ENCODE measurements around the gene OR2T3.
"Not testable (repeated sequence)": the region's sequence is repeated elsewhere in the genome, so short reads cannot be mapped to it uniquely, and the experiment has no call there.

OR2T3 gene

GRCh38 chr1:248472111-248472510, 1.0 kb upstream of the OR2T3 start:
- not testable (repeated sequence) for DNase-seq

GRCh38 chr1:248475660-248476059, 2.5 kb downstream of the OR2T3 start:
- not testable (repeated sequence) for DNase-seq

- DNase-seq = not testable (repeated sequence)
Observed at GRCh38 chr1:248481686-248482579, 8.8 kb downstream of the OR2T3 start.

GRCh38 chr1:248488289-248488688, 15.1 kb downstream of the OR2T3 start, which contains the start of gene OR2T5:
Gene OR2T5 (plus strand): TSS chr1:248488589. CDS start chr1:248488589, 0 bp downstream.
- DNase-seq = not testable (repeated sequence)

- DNase-seq = not testable (repeated sequence)
Observed at GRCh38 chr1:248496661-248497060, 23.5 kb downstream of the OR2T3 start.

GRCh38 chr1:248500305-248501035, 27.3 kb downstream of the OR2T3 start:
- not testable (repeated sequence) for DNase-seq

GRCh38 chr1:248507773-248508172, 34.6 kb downstream of the OR2T3 start, which contains the start of gene OR2G6:
Gene OR2G6 (plus strand): TSS chr1:248508073. CDS start chr1:248521647, 13,574 bp downstream.
- DNase-seq = not testable (repeated sequence)

- not testable (repeated sequence) for DNase-seq
Observed at GRCh38 chr1:248510217-248510616, 37.1 kb downstream of the OR2T3 start.

GRCh38 chr1:248521856-248522255, 48.7 kb downstream of the OR2T3 start:
- no peak for DNase-seq

All from stimulated activated CD4-positive, alpha-beta T cell treated with anti-CD3 and anti-CD28 coated beads, Interleukin-4, amount 100 ng/mL, for 1 hour (primary cell).